ENCODE measurements around the gene PCDHGC5. TPM values are rescaled to one million over a fixed set of nuclear protein-coding genes. Genes with fewer than 3 reads are reported as not detected.

PCDHGC5 gene
- total RNA-seq, 1 donor from 2014 or later = 0.06 TPM

DNA sequence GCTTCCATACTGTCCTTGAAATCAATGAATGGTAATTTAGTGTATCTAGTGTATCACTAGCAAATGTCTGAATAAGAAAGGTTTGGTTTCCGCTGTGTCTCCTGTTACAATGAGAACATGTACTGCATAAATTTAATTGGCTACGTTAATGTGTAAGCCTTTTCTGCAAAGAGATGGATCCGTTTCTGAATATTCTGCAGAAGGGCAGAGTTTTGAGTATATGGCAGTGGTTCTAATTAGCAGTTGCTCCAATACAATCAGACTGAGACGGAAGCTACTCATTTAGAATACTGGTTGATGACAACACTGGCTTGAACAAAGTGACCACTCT, 4.6 kb upstream of the PCDHGC5 start:
- H3K4me3 ChIP-seq (ENCODE audit: low read depth, low read length) = peak overlapping the region; percentile 39
- no peak for DNase-seq (ENCODE audit: low read depth)
- TF ChIP-seq, protein P1, sequence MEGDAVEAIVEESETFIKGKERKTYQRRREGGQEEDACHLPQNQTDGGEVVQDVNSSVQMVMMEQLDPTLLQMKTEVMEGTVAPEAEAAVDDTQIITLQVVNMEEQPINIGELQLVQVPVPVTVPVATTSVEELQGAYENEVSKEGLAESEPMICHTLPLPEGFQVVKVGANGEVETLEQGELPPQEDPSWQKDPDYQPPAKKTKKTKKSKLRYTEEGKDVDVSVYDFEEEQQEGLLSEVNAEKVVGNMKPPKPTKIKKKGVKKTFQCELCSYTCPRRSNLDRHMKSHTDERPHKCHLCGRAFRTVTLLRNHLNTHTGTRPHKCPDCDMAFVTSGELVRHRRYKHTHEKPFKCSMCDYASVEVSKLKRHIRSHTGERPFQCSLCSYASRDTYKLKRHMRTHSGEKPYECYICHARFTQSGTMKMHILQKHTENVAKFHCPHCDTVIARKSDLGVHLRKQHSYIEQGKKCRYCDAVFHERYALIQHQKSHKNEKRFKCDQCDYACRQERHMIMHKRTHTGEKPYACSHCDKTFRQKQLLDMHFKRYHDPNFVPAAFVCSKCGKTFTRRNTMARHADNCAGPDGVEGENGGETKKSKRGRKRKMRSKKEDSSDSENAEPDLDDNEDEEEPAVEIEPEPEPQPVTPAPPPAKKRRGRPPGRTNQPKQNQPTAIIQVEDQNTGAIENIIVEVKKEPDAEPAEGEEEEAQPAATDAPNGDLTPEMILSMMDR (conservative IDR thresholded peaks at IDR 0.05; ENCODE audit: low read depth, low read length) = no peak

DNA sequence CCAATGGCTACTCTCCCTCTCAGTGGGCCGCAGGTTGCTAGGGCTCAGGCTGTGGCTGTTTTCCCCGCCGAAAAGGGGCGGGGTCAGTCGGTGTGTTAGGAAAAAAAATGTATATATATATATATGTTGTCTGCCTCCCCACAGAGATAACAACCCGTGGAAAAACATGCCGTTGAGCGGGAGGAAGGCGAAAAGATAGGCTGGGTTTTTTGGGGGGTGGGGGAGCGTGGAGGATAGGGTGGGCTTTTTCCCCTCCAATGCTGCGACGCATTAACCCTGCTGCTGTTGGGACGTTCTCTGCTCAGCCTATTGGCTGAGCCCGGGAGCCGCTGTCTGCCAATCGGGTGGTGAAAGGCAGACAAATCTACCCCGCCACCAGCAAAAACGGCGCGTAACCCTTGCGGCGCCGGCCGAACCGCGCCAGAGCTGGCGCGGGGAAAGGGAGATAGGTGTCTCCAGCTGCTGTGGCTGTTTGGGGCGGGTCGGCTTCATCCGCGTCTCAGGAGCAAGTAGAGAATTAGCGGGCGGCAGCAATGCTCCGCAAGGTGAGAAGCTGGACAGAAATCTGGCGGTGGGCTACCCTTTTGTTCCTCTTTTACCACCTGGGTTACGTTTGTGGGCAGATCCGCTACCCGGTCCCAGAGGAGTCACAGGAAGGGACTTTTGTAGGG, 4.1 kb upstream of the PCDHGC5 start, which contains the start of gene PCDHGC4:
TSS of gene PCDHGC4 (plus strand) at position 390 of the 671 bp plus-strand sequence. CDS start at position 534, 144 bp downstream.
- no peak for DNase-seq (ENCODE audit: low read depth)
- TF ChIP-seq, protein P1 (conservative IDR thresholded peaks at IDR 0.05; ENCODE audit: low read depth, low read length) = no peak
- H3K4me3 ChIP-seq (ENCODE audit: low read depth, low read length) = peak within 1 kb of the TSS; percentile 39

DNA sequence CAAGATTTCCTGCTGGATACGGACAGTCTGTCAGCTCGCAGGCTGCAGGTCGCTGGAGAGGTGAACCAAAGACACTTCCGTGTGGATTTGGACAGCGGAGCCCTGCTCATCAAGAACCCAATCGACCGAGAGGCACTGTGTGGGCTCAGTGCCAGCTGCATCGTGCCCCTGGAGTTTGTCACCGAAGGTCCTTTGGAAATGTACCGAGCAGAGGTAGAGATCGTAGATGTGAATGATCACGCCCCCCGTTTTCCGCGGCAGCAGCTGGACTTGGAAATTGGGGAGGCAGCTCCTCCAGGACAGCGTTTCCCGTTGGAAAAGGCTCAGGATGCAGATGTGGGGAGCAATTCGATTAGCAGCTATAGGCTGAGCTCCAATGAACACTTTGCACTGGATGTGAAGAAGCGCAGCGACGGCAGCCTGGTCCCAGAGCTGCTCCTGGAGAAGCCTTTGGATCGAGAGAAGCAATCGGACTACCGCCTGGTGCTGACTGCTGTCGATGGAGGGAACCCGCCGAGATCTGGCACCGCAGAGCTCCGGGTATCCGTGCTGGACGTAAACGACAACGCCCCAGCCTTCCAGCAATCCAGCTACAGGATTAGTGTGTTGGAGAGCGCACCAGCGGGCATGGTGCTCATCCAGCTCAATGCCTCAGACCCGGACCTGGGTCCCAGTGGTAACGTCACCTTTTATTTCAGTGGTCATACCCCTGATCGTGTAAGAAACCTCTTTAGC, 3.4 kb upstream of the PCDHGC5 start:
- TF ChIP-seq, protein P1 (conservative IDR thresholded peaks at IDR 0.05; ENCODE audit: low read depth, low read length) = no peak
- peak overlapping the region; percentile 39 for H3K4me3 ChIP-seq (ENCODE audit: low read depth, low read length)
- DNase-seq (ENCODE audit: low read depth) = no peak

DNA sequence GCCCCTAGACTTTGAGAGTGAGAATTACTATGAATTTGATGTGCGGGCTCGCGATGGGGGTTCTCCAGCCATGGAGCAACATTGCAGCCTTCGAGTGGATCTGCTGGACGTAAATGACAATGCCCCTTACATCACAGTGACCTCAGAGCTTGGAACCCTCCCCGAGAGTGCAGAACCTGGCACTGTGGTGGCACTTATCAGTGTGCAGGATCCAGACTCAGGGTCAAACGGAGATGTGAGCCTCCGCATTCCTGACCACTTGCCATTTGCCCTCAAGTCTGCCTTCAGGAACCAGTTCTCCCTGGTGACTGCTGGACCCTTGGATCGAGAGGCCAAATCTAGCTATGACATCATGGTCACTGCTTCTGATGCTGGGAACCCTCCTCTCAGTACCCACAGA, 2.8 kb upstream of the PCDHGC5 start:
- TF ChIP-seq, protein P1 (conservative IDR thresholded peaks at IDR 0.05; ENCODE audit: low read depth, low read length) = no peak
- H3K4me3 ChIP-seq (ENCODE audit: low read depth, low read length) = no peak overlapping the region
- no peak for DNase-seq (ENCODE audit: low read depth)

DNA sequence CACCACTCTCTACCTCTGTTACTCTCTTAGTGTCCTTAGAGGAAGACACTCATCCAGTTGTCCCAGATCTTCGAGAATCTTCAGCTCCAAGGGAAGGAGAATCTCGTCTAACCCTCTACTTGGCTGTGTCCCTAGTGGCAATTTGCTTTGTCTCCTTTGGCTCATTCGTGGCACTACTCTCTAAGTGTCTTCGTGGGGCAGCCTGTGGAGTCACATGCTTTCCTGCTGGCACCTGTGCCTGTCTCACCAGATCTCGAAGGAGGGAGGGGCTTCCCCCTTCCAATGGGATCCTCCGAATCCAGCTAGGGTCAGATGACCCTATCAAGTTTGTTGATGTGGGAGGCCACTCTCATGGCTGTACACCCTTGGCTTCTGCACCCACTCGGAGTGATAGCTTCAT, 1.8 kb upstream of the PCDHGC5 start:
- no peak for DNase-seq (ENCODE audit: low read depth)
- TF ChIP-seq, protein P1 (conservative IDR thresholded peaks at IDR 0.05; ENCODE audit: low read depth, low read length) = no peak
- no peak overlapping the region for H3K4me3 ChIP-seq (ENCODE audit: low read depth, low read length)

DNA sequence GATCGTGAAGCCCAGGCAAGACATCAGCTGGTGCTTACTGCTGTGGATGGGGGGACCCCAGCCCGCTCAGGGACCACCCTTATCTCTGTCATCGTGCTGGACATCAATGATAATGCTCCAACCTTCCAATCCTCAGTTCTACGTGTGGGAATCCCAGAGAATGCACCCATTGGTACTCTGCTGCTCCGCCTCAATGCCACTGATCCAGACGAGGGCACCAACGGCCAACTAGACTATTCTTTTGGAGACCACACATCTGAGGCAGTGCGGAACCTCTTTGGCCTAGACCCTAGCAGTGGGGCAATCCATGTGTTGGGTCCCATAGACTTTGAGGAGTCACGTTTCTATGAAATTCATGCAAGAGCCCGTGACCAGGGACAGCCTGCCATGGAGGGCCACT, 960 bp downstream of the PCDHGC5 start:
- DNase-seq (ENCODE audit: low read depth) = no peak
- no peak overlapping the region for H3K4me3 ChIP-seq (ENCODE audit: low read depth, low read length)
- TF ChIP-seq, protein P1 (conservative IDR thresholded peaks at IDR 0.05; ENCODE audit: low read depth, low read length) = no peak
